Lower leg skin (tissue), 3 donors: Measurements from ENCODE around the gene MAP3K19.

Experiments used
- POLR2A ChIP-seq, 2 donors: fragments of 450-650 bp; IDR thresholded peaks; one replicate each; pipeline ENCODE4 v1.6.1; 2016 to 2017; ENCODE audit warnings: antibody characterized with exemption in 2 of 2, mild to moderate bottlenecking in 1 of 2, moderate library complexity in 1 of 2
- TF ChIP-seq, protein P1 (sequence below), 3 donors: fragments of 450-650 bp; IDR thresholded peaks; one replicate each; pipeline ENCODE4 v1.5.1; 2016; ENCODE audit warnings: antibody characterized with exemption in 3 of 3, mild to moderate bottlenecking in 3 of 3, moderate library complexity in 2 of 3

DNA sequence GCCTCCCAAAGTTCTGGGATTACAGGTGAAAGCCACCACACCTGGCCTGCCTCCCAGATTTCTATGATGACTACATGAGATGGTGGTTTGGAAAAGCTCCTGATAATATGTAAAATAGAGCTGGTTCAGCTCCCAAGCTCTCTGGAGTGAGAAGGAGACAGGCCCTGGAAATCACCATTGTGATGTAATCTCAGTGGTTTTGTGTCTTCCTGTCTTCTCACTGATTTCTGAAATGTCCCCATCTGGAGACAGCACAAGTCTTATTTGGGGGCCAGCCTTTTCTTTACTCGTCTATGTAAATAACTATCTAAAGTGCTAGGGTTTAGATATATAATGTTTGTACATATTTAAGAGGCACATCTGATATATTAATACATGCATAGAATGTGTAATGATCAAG lies 64.6 kb downstream of the MAP3K19 start:
- TF ChIP-seq, protein P1, sequence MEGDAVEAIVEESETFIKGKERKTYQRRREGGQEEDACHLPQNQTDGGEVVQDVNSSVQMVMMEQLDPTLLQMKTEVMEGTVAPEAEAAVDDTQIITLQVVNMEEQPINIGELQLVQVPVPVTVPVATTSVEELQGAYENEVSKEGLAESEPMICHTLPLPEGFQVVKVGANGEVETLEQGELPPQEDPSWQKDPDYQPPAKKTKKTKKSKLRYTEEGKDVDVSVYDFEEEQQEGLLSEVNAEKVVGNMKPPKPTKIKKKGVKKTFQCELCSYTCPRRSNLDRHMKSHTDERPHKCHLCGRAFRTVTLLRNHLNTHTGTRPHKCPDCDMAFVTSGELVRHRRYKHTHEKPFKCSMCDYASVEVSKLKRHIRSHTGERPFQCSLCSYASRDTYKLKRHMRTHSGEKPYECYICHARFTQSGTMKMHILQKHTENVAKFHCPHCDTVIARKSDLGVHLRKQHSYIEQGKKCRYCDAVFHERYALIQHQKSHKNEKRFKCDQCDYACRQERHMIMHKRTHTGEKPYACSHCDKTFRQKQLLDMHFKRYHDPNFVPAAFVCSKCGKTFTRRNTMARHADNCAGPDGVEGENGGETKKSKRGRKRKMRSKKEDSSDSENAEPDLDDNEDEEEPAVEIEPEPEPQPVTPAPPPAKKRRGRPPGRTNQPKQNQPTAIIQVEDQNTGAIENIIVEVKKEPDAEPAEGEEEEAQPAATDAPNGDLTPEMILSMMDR (IDR thresholded peaks at IDR 0.05): no peak
- no peak for TF ChIP-seq POLR2A (IDR thresholded peaks at IDR 0.05)
